HAP-1 (cell line): ENCODE measurements around the gene HOXC9.

Source experiments
- DNase-seq, 2 experiments: peaks; one replicate each; pipeline ENCODE4 v3.0.0-alpha.2; 2016 to 2020; ENCODE audit warnings: low spot score in 2 of 2
- H3K27me3 ChIP-seq: fragments of 250-450 bp; sonication (Bioruptor Pico); 2 replicates; pipeline ENCODE4 v1.5.1; 2020; ENCODE audit warnings: low read depth, mild to moderate bottlenecking, moderate library complexity
- H3K36me3 ChIP-seq: fragments of 250-450 bp; sonication (Bioruptor Pico); replicated peaks from 2 replicates; pipeline ENCODE4 v1.5.1; 2020; ENCODE audit warnings: mild to moderate bottlenecking
- H3K4me1 ChIP-seq: fragments of 250-450 bp; sonication (Bioruptor Pico); 2 replicates; pipeline ENCODE4 v1.5.1; 2020; ENCODE audit warnings: mild to moderate bottlenecking
- H3K4me3 ChIP-seq: fragments of 250-450 bp; sonication (Bioruptor Pico); 2 replicates; pipeline ENCODE4 v1.5.1; 2020; ENCODE audit warnings: mild to moderate bottlenecking, moderate library complexity
- H3K9me3 ChIP-seq: fragments of 250-450 bp; sonication (Bioruptor Pico); 2 replicates; pipeline ENCODE4 v1.5.1; 2020; ENCODE audit warnings: mild to moderate bottlenecking, moderate library complexity
- in situ Hi-C: fragments of 300-500 bp; cut with MboI; formaldehyde crosslinking; loops from 3 replicates; pipeline ENCODE4 v1.14.3; 2020; ENCODE audit warnings: low sequenced_read_pairs, inconsistent platforms, mixed read lengths

Gene HOXC9

DNA sequence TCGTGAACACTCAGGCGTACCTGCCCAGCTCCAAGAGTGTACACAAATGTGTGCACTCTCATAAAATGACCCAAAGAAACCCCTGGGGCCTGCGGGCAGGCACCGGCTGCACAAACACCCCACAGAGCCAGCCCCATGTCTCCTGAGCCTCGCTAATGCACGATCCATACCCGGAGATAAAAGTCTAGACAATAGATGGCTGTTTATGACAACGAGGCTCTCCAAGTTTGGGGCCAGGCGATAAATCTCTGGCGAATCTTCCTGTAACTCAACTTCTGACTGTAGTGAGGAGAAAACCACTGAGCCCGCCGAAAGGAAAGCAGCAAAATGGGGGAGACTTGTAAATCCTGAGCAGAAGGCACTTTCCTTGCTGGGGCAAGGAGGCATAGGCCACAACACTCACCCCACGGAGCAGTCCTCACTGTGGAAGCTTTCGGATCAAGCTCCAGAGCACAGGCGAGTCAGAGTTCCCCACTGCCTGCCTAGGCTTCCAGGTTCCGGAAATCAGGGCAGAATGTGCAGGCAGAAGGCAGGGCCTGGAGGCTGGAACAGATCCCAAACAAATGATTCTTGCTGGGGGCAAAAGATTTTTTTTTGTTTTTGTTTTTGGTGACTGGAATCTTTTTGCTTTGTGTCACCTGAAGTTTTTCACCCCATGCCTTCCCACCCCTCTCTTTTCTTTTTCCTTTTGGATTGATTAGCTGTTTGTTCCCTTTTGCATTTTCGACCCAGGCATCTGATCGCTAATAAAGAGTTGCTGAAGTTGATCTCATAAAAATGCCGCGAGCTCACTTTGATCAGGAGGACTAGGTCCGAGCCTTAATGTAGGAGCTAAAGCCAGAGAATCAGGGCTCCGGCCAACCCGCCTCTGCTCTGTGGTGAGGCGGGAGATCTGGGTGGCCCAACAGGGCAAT is 31.5 kb upstream of the HOXC9 start:
- H3K4me3 ChIP-seq = no peak overlapping the region
- no peaks in the 10 kb centered on the region for H3K36me3 ChIP-seq
- H3K27me3 ChIP-seq = no peaks in the 10 kb centered on the region
- in situ Hi-C loops = no loop called here
- peaks cover 17% of the 10 kb centered on the region for H3K4me1 ChIP-seq
- no peak for DNase-seq
- no peaks in the 10 kb centered on the region for H3K9me3 ChIP-seq

- no peak for DNase-seq
- in situ Hi-C loops = no loop called here
- peaks cover 15% of the 10 kb centered on the region for H3K4me1 ChIP-seq
- H3K36me3 ChIP-seq = no peaks in the 10 kb centered on the region
- no peaks in the 10 kb centered on the region for H3K9me3 ChIP-seq
- no peaks in the 10 kb centered on the region for H3K27me3 ChIP-seq
- H3K4me3 ChIP-seq = no peak overlapping the region
Measured at GRCh38 chr12:53969588-53970259, 30.2 kb upstream of the HOXC9 start.

- Histone ChIP-seq H3K36me3 (no peaks in the 10 kb centered on the region), H3K4me1 (peaks cover 9% of the 10 kb centered on the region), H3K9me3 (no peaks in the 10 kb centered on the region), H3K4me3 (no peak overlapping the region), H3K27me3 (no peaks in the 10 kb centered on the region)
- no peak for DNase-seq
- in situ Hi-C loops = no loop called here
Measured at GRCh38 chr12:53970451-53970850, 29.5 kb upstream of the HOXC9 start.

DNA sequence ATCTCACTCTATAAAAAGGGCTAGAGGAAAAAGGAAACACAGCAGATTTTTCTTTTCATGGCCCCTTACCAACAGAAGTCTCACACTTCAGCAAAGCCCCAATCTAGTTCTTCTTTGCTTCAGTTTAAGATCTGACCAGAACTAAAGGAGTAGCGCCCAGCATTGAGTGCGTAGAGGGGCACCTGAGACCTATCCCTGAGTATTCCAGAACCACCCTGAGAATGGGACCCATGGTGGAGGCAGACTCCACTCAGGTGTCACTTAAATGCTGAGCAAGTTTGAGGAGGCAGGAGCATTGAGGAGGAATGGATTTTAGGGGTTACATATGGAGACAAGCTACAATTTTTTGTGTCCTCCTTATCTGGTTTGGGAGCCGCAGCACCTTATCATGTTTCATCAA is 28.8 kb upstream of the HOXC9 start:
- no peaks in the 10 kb centered on the region for H3K27me3 ChIP-seq
- H3K4me1 ChIP-seq = peaks cover 5% of the 10 kb centered on the region

DNA sequence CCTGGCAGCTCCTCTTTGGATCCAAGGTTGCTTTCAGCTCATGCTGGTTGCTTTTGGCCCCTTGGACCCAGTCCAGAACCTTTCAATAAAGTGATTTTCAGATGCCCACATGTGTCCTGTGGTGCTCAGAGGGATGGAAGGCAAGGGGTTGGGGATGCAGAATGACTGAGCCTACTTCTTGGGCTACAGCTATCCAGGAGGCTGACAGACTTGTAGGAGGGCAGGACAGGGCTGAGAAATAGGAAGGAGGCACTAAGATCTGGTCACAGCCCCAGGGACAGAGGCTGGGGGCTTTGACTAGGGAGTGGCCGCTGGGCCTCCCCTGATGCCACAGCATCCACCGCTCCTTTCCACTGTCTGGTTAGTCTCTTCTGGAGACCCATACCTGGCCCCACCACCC is 28.3 kb upstream of the HOXC9 start:
- in situ Hi-C loops = no loop called here
- DNase-seq = no peak
- Histone ChIP-seq H3K36me3 (no peaks in the 10 kb centered on the region), H3K4me1 (peaks cover 5% of the 10 kb centered on the region), H3K27me3 (no peaks in the 10 kb centered on the region), H3K9me3 (no peaks in the 10 kb centered on the region), H3K4me3 (no peak overlapping the region)

More for the DNA sequence above, 28.8 kb upstream of the HOXC9 start:
- no peak for DNase-seq
- Histone ChIP-seq H3K4me3 (no peak overlapping the region), H3K36me3 (no peaks in the 10 kb centered on the region), H3K9me3 (no peaks in the 10 kb centered on the region)
- in situ Hi-C loops = no loop called here

GRCh38 chr12:53972152-53972702 is 27.7 kb upstream of the HOXC9 start:
- Histone ChIP-seq H3K27me3 (no peaks in the 10 kb centered on the region), H3K9me3 (no peaks in the 10 kb centered on the region), H3K4me3 (no peak overlapping the region), H3K36me3 (no peaks in the 10 kb centered on the region), H3K4me1 (peaks cover 8% of the 10 kb centered on the region)
- no peak for DNase-seq
- in situ Hi-C loops = no loop called here

DNA sequence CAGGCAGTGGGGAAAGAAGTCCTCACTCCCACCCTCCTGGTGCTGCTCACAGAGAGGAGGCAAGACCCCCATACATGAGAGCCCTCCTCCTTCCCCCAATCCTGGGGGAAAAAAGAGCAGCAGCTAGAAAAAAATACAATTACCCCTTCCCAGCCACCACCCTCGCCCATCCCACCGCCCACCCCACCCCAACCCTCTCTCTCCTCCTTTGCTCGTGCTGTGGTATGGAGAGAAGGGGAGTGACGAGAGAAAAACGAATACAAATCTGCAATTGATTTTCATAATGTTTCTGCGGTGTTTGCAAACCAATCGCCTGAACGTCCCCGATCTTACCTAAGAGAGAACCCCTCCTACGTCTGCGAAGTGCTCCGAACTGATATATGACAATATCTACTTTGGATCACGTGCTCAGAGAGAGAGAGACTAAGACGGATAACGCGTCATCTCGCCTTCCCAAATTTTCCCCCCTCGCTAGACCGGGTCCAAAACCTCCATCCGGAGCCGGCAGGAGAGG is 27.2 kb upstream of the HOXC9 start, which contains the start of gene HOXC11:
TSS of gene HOXC11 (plus strand) at position 405 of the 514 bp plus-strand sequence. CDS start 116 bp downstream, outside the sequence.
- H3K36me3 ChIP-seq = no peaks in the 10 kb centered on the region
- peak within 1 kb of the TSS; percentile 27 for H3K4me3 ChIP-seq
- no peaks in the 10 kb centered on the region for H3K27me3 ChIP-seq
- H3K4me1 ChIP-seq = peaks cover 13% of the 10 kb centered on the region
- H3K9me3 ChIP-seq = no peaks in the 10 kb centered on the region
- no peak for DNase-seq
- in situ Hi-C loops = no loop called here

DNA sequence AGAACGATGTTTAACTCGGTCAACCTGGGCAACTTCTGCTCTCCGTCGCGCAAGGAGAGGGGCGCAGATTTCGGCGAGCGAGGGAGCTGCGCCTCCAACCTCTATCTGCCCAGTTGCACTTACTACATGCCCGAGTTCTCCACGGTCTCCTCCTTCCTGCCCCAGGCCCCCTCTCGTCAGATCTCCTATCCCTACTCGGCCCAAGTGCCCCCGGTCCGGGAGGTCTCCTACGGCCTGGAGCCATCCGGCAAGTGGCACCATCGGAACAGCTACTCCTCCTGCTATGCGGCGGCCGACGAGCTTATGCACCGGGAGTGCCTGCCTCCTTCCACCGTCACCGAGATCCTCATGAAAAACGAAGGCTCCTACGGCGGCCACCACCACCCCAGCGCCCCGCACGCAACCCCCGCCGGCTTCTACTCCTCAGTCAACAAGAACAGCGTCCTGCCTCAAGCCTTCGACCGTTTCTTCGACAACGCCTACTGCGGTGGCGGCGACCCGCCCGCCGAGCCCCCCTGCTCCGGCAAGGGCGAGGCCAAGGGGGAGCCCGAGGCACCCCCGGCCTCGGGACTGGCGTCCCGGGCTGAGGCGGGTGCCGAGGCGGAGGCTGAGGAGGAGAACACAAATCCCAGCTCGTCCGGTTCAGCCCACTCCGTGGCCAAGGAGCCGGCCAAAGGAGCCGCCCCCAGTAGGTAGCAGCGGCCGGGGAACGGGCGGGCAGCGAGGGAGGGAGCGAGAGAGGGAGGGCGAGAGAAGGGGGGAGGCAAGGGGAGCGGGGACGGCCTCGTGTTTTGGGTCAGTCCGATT is 26.5 kb upstream of the HOXC9 start:
- in situ Hi-C loops = no loop called here
- Histone ChIP-seq H3K9me3 (no peaks in the 10 kb centered on the region), H3K4me1 (peaks cover 18% of the 10 kb centered on the region), H3K4me3 (peak overlapping the region; percentile 27), H3K36me3 (no peaks in the 10 kb centered on the region), H3K27me3 (no peaks in the 10 kb centered on the region)
- peak in 1 of 2 experiments; percentile 65 for DNase-seq

DNA sequence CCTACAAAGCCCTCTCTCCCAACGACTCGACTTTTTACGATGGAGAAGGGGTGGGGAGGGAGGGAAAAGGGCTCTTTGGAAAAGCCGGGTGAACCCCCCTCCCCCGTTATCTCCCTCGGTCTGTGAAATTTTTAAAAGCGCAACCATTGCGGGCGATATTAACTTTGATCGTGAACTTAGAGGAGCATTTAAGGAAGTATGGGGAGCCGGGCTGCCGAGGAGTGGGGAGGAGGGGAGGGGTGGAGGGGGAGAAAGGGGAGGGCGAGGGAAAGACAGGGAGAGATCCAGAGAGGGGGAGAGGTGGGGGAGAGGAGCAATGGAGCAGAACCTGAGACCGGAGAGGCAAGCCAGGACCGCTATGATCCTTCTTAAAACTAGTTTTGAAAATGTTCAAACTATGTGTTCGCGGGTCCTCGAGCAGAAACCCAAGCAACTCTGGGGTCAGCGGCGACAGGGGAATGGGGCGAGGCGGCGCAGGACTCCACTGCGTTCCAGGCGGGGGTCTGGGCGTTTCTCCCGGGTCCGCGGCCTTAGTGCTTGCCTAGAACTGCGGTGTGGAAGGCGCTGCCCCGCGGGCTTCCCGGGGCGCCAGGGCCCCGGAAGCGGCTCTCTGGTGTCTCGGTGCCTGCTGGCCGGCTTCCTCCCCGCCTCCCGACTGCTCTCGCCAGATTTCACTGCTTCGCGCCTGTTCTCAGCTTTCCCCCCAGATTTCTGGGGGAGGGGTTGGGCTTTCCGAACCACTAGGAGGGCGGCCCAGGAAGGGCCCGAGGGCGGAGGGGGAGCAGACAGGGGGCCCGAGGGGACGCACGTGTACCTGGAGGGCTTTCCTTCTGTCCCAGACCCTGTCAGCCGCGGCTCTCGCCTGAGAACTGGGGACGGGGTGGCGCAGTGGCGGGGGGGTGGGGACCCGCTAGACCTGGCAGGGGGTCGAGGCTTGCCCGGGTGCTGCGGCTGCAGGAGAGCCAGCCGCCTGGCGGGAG is 25.6 kb upstream of the HOXC9 start, which contains the start of gene HOTAIR:
TSS of gene HOTAIR (minus strand) at position 871 of the 980 bp plus-strand sequence.
- H3K27me3 ChIP-seq = no peaks in the 10 kb centered on the region
- peak in 1 of 2 experiments; percentile 53 for DNase-seq
- H3K36me3 ChIP-seq = no peaks in the 10 kb centered on the region
- peak within 1 kb of the TSS; percentile 27 for H3K4me3 ChIP-seq
- in situ Hi-C loops = loop anchor here (25.0 kb wide), 1 partner anchor 388 kb away; the partner anchor contains the start of gene GPR84
- H3K9me3 ChIP-seq = no peaks in the 10 kb centered on the region
- peaks cover 26% of the 10 kb centered on the region for H3K4me1 ChIP-seq

DNA sequence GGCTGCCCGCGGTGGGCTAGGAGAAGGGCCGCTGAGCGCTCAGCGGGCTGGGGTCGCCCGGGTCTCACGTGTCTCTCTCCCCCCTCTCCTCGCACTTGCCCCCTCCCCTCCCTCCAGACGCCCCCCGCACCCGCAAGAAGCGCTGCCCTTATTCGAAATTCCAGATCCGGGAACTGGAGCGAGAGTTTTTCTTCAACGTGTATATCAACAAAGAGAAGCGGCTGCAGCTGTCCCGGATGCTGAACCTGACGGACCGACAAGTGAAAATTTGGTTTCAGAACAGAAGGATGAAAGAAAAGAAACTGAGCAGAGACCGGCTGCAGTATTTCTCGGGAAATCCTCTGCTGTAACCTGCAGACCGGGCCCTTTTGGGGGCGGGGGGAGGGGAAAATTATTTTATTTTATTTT is 24.9 kb upstream of the HOXC9 start:
- Histone ChIP-seq H3K36me3 (no peaks in the 10 kb centered on the region), H3K4me1 (peaks cover 30% of the 10 kb centered on the region), H3K9me3 (no peaks in the 10 kb centered on the region), H3K4me3 (no peak overlapping the region), H3K27me3 (no peaks in the 10 kb centered on the region)
- in situ Hi-C loops = loop anchor here (25.0 kb wide), 1 partner anchor 387 kb away; the partner anchor contains the start of gene GPR84
- DNase-seq = no peak

DNA sequence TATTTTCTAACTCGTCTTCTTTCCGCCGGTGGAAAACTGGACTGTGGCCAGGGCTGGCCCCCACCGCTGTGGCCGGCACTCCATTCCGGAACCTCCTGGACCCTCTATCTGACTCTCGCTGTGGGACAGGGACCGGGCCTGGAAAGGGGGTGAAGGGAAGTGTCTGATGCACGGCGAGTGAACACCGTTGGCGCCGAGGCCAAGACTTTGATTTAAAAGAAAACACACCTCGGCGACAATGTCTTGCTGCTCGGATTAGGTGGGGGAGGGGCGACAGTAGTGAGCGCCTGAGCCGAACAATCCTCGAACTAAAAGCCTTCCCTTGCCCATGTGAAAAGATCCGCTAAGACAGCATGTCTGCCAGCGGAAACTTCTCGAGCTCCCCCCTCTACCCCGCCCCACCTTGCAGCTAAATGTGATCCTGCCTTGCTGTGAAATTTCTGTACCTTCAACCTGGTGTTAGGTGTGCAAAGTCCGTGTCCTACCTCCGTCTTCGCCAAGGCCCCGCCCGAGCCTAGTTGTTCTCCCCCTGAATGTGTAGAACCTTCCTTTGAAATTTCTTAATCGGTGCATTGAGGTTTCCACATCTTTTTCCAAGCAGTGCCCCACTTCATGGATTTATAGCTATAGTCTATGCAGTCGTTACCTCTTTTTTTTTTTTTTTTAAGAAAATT is 24.3 kb upstream of the HOXC9 start:
- no peaks in the 10 kb centered on the region for H3K9me3 ChIP-seq
- H3K4me3 ChIP-seq = no peak overlapping the region
- no peak for DNase-seq
- peaks cover 30% of the 10 kb centered on the region for H3K4me1 ChIP-seq
- in situ Hi-C loops = loop anchor here (25.0 kb wide), 1 partner anchor 387 kb away; the partner anchor contains the start of gene GPR84
- no peaks in the 10 kb centered on the region for H3K36me3 ChIP-seq
- H3K27me3 ChIP-seq = no peaks in the 10 kb centered on the region
